GM12878 (cell line): ENCODE measurements around the gene CRACDL. TPM values are rescaled to one million over a fixed set of nuclear protein-coding genes. Genes with fewer than 3 reads are reported as not detected.

Source experiments
- ATAC-seq: fragments of 200-7000 bp; cut with Tn5 transposase; 3 replicates; pipeline ENCODE4 v1.9.1; 2020; ENCODE audit warnings: mild to moderate bottlenecking, moderate library complexity
- BruUV-seq: library from RNA; stranded (reverse); fragments of 400-500 nt; replicated peaks from 2 replicates; lab custom pipeline; 2021; lab: Mats Ljungman, UMichigan
- CTCF ChIA-PET: fragments of 300-600 bp; sonication (Branson Sonifier 250); formaldehyde crosslinking; extraction: SDS; loops from one replicate; lab custom pipeline; 2021; ENCODE audit warnings: inconsistent platforms; lab: Yijun Ruan, JAX
- POLR2A ChIA-PET: fragments of 350-600 bp; formaldehyde crosslinking; extraction: SDS; loops from one replicate; lab custom pipeline; 2021; ENCODE audit warnings: inconsistent platforms; lab: Charles Lee
- RAD21 ChIA-PET: fragments of 300-600 bp; sonication (Branson Sonifier 250); formaldehyde crosslinking; loops from one replicate; lab custom pipeline; 2023; ENCODE audit warnings: antibody characterized with exemption; ENCODE audit not compliant: unreplicated experiment; lab: Charles Lee
- SMC1A ChIA-PET: fragments of 300-600 bp; sonication (Branson Sonifier 250); formaldehyde crosslinking; loops from one replicate; lab custom pipeline; 2023; ENCODE audit not compliant: unreplicated experiment, uncharacterized antibody; lab: Charles Lee
- DNase-seq: peaks from one replicate; pipeline ENCODE4 v3.0.0-alpha.2; 2011; ENCODE audit warnings: low read depth, low spot score
- FAIRE-seq: peaks from 3 replicates; lab custom pipeline; 2011; peaks lifted over from hg19 to GRCh38; lab: Jason Lieb, UNC
- H2AFZ ChIP-seq: 2 replicates; pipeline ENCODE4 v1.6.0; 2011; ENCODE audit warnings: low read depth, low read length, control low read depth; ENCODE audit not compliant: control insufficient read depth
- H3K27ac ChIP-seq: 2 replicates; pipeline ENCODE4 v1.5.1; 2011; ENCODE audit warnings: control low read depth; ENCODE audit not compliant: control insufficient read depth, insufficient read depth
- H3K27me3 ChIP-seq, 2 experiments: replicated peaks in 1 of 2; 2 replicates each; pipeline versions ENCODE4 v1.6.0 to v1.6.1; 2011; ENCODE audit warnings: low read length in 1 of 2; ENCODE audit not compliant: control insufficient read depth in 2 of 2, insufficient read depth in 2 of 2
- H3K36me3 ChIP-seq, 2 experiments: 2 replicates each; pipeline ENCODE4 v1.5.1; 2011; ENCODE audit warnings: low read length in 1 of 2; ENCODE audit not compliant: control insufficient read depth in 2 of 2, insufficient read depth in 2 of 2
- H3K4me1 ChIP-seq: 2 replicates; pipeline ENCODE4 v1.6.1; 2011; ENCODE audit warnings: mild to moderate bottlenecking, low read length, moderate library complexity, mixed read lengths; ENCODE audit not compliant: control insufficient read depth, insufficient read depth
- H3K4me2 ChIP-seq: 2 replicates; pipeline ENCODE4 v1.6.0; 2011; ENCODE audit warnings: control low read depth; ENCODE audit not compliant: control insufficient read depth, insufficient read depth
- H3K4me3 ChIP-seq: fragments of 200-600 bp; sonication (generic); 2 replicates; pipeline ENCODE4 v1.5.1; 2016
- H3K79me2 ChIP-seq: 2 replicates; pipeline ENCODE4 v1.6.0; 2011; ENCODE audit warnings: low read length; ENCODE audit not compliant: control insufficient read depth, insufficient read depth
- H3K9ac ChIP-seq: 2 replicates; pipeline ENCODE4 v1.8.0; 2011; ENCODE audit warnings: low read length, control low read depth, mixed read lengths; ENCODE audit not compliant: control insufficient read depth, insufficient read depth
- H3K9me3 ChIP-seq: replicated peaks from 3 replicates; pipeline ENCODE4 v1.5.1; 2011; ENCODE audit warnings: mild to moderate bottlenecking, low read length; ENCODE audit not compliant: control insufficient read depth, insufficient read depth
- H4K20me1 ChIP-seq: 2 replicates; pipeline ENCODE4 v1.6.0; 2011; ENCODE audit not compliant: control insufficient read depth, insufficient read depth
- CREB1 ChIP-seq: IDR thresholded peaks from 2 replicates; pipeline ENCODE4 v1.6.1; 2012; ENCODE audit warnings: low read depth, mild to moderate bottlenecking, inconsistent platforms
- PKNOX1 ChIP-seq: fragments of 450-650 bp; IDR thresholded peaks from 2 replicates; pipeline ENCODE4 v1.6.1; 2016; ENCODE audit warnings: mild to moderate bottlenecking
- WGBS: methylation state at CpG from one replicate; pipeline ENCODE4 v1.1.6; 2016; ENCODE audit warnings: low lambda C conversion rate; ENCODE audit not compliant: insufficient replicate concordance, insufficient coverage; ENCODE audit errors: missing lambda C conversion rate; 5-methylcytosine and 5-hydroxymethylcytosine counted together
- in situ Hi-C: fragments of 300-500 bp; cut with MboI; formaldehyde crosslinking; loops from 9 replicates; pipeline ENCODE4 v1.14.3; 2018; ENCODE audit warnings: mixed read lengths
- intact Hi-C: fragments of 100-400 bp; cut with micrococcal nuclease; formaldehyde crosslinking; loops from one replicate; pipeline ENCODE4 v1.14.2; 2022; ENCODE audit not compliant: unreplicated experiment
- polyA plus RNA-seq, 11 experiments: library from polyadenylated mRNA; depleted of rRNA in 4 of 11; unstranded in 6 of 11; stranded (reverse) in 5 of 11; fragments of >200 nt; fragmentation: Nextera tagmentation in 4 of 11; fragmentation: Illumina TruSeq in 1 of 11; extraction: Ambion mirVana in 4 of 11; extraction: Trizol in 1 of 11; gene quantifications; 1 replicate in 1 of 11; 2 replicates in 10 of 11; pipeline versions ENCODE4 v1.2.1 to v1.2.3, GENCODE V29; 2011 to 2016; ENCODE audit warnings: inconsistent platforms in 2 of 11, missing spikeins in 2 of 11, low read depth in 1 of 11
- total RNA-seq, 4 experiments: library from RNA; depleted of rRNA in 3 of 4; stranded (reverse); fragments of >200 nt in 3 of 4; fragmentation: Illumina TruSeq in 1 of 4; extraction: Trizol in 1 of 4; gene quantifications; 2 replicates each; pipeline versions ENCODE4 v1.2.1 to v1.2.3, GENCODE V29; 2013 to 2021
- TF ChIP-seq, protein P1 (sequence below): fragments of 450-650 bp; IDR thresholded peaks from 2 replicates; pipeline ENCODE4 v1.6.1; 2017; ENCODE audit warnings: borderline replicate concordance
- TF ChIP-seq, protein P2 (sequence below): fragments of 450-650 bp; IDR thresholded peaks from 2 replicates; pipeline ENCODE4 v1.6.1; 2017; ENCODE audit warnings: mild to moderate bottlenecking, moderate library complexity
- TF ChIP-seq, protein P3 (sequence below): fragments of 450-650 bp; IDR thresholded peaks from 2 replicates; pipeline ENCODE4 v1.6.1; 2017; ENCODE audit warnings: mild to moderate bottlenecking, low read depth, inconsistent platforms; ENCODE audit not compliant: poor library complexity, severe bottlenecking

Gene CRACDL
- total and polyA plus RNA-seq, 10 of the 15 experiments (the other 5 are each of a cell fraction or from before 2014, with no cell fraction given): 0.03 to 0.72 (median 0.14) TPM

DNA sequence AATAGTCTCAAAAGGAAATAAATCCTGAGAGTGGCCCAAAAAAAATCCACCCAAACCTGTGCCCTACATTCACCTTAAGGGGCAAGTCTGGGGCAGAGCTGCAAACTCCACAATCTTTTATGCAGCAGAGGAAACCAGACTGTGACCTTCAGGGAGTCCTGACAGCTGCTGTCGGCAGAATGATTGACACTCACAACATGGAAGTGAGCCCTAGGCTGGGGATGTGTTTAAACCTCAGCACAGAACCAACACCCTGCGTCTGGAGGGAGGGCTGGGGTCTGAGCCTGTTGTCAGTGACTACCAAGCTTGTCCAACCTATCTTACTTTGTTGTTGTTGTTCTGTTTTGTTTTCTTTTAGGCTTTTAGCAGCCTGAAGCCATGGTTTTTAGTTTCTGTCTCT is 39.6 kb downstream of the CRACDL start:
- no TSS peak for BruUV-seq
- Histone ChIP-seq H3K27me3 (peaks cover 0 to 2% of the 10 kb centered on the region in 2 experiments; a peak in 2 of 4 replicates), H3K4me2 (no peak overlapping the region), H3K9me3 (no peaks in the 10 kb centered on the region), H3K9ac (no peak overlapping the region), H3K4me1 (no peaks in the 10 kb centered on the region), H3K36me3 (no peaks in the 10 kb centered on the region), H2AFZ (no peak overlapping the region), H4K20me1 (no peaks in the 10 kb centered on the region; the same call in 1 of the 2 replicates), H3K27ac (no peak overlapping the region), H3K79me2 (no peaks in the 10 kb centered on the region), H3K4me3 (no peak overlapping the region)
- ChIA-PET POLR2A (no interaction called here), CTCF (no interaction called here), SMC1A (interaction anchor here (0.6 kb wide), 1 partner anchor 12 kb away, joined by 3 read pairs; no protein-coding TSS in a partner anchor), RAD21 (interaction anchor here (0.8 kb wide), 1 partner anchor 247 kb away, joined by 3 read pairs; no protein-coding TSS in a partner anchor)
- intact Hi-C loops: no loop called here
- TF ChIP-seq, protein P1, sequence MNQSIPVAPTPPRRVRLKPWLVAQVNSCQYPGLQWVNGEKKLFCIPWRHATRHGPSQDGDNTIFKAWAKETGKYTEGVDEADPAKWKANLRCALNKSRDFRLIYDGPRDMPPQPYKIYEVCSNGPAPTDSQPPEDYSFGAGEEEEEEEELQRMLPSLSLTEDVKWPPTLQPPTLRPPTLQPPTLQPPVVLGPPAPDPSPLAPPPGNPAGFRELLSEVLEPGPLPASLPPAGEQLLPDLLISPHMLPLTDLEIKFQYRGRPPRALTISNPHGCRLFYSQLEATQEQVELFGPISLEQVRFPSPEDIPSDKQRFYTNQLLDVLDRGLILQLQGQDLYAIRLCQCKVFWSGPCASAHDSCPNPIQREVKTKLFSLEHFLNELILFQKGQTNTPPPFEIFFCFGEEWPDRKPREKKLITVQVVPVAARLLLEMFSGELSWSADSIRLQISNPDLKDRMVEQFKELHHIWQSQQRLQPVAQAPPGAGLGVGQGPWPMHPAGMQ: no peak
- TF ChIP-seq, protein P2, sequence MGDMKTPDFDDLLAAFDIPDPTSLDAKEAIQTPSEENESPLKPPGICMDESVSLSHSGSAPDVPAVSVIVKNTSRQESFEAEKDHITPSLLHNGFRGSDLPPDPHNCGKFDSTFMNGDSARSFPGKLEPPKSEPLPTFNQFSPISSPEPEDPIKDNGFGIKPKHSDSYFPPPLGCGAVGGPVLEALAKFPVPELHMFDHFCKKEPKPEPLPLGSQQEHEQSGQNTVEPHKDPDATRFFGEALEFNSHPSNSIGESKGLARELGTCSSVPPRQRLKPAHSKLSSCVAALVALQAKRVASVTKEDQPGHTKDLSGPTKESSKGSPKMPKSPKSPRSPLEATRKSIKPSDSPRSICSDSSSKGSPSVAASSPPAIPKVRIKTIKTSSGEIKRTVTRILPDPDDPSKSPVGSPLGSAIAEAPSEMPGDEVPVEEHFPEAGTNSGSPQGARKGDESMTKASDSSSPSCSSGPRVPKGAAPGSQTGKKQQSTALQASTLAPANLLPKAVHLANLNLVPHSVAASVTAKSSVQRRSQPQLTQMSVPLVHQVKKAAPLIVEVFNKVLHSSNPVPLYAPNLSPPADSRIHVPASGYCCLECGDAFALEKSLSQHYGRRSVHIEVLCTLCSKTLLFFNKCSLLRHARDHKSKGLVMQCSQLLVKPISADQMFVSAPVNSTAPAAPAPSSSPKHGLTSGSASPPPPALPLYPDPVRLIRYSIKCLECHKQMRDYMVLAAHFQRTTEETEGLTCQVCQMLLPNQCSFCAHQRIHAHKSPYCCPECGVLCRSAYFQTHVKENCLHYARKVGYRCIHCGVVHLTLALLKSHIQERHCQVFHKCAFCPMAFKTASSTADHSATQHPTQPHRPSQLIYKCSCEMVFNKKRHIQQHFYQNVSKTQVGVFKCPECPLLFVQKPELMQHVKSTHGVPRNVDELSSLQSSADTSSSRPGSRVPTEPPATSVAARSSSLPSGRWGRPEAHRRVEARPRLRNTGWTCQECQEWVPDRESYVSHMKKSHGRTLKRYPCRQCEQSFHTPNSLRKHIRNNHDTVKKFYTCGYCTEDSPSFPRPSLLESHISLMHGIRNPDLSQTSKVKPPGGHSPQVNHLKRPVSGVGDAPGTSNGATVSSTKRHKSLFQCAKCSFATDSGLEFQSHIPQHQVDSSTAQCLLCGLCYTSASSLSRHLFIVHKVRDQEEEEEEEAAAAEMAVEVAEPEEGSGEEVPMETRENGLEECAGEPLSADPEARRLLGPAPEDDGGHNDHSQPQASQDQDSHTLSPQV: no peak
- TF ChIP-seq, protein P3, sequence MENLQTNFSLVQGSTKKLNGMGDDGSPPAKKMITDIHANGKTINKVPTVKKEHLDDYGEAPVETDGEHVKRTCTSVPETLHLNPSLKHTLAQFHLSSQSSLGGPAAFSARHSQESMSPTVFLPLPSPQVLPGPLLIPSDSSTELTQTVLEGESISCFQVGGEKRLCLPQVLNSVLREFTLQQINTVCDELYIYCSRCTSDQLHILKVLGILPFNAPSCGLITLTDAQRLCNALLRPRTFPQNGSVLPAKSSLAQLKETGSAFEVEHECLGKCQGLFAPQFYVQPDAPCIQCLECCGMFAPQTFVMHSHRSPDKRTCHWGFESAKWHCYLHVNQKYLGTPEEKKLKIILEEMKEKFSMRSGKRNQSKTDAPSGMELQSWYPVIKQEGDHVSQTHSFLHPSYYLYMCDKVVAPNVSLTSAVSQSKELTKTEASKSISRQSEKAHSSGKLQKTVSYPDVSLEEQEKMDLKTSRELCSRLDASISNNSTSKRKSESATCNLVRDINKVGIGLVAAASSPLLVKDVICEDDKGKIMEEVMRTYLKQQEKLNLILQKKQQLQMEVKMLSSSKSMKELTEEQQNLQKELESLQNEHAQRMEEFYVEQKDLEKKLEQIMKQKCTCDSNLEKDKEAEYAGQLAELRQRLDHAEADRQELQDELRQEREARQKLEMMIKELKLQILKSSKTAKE: no peak
- no peak for TF ChIP-seq CREB1
- TF ChIP-seq PKNOX1: peak; percentile 55
- FAIRE-seq (no peak), DNase-seq (no peak), ATAC-seq (no peak)
- 46% methylated on average over 2 of the region's 2 CpGs for WGBS
- in situ Hi-C loops: no loop called here
